Right kidney (tissue), 1 donor: ENCODE measurements around the gene TRIM22.

Source experiments
- DNase-seq: peaks from one replicate; pipeline ENCODE4 v3.0.0-alpha.2; 2016

The TRIM22 gene

GRCh38 chr11:5749836-5750235, 60.2 kb downstream of the TRIM22 start:
- DNase-seq = no peak

DNA sequence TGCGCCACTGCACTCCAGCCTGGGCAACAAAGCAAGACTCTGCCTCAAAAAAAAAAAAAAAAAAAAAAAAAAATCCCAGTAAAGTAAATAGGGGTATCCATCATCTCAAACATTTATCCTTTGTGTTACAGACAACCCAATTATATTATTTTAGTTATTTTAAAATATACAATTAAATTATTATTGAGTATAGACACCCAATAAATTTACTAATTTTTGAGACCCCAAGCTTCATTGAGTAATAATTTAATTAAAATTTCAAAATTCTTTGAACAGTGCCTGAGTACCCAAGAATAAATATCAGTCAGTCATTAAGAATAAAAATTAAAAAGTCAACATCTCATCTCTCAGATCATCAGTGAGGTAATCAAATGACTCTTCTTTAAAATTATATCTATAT, 64.4 kb downstream of the TRIM22 start, which contains the start of gene OR52N4:
Gene OR52N4 (plus strand): TSS at position 301 of the 400 bp plus-strand sequence. CDS start 498 bp downstream, outside the sequence.
- DNase-seq = no peak
